ENCODE data around the gene PLCL2. TPM values are rescaled to one million over a fixed set of nuclear protein-coding genes. Genes with fewer than 3 reads are reported as not detected.

The PLCL2 gene
- total and polyA plus RNA-seq, 2 donors (not counting 3 experiments of a cell fraction or from before 2014, with no cell fraction given), result 2.3 to 10.7 TPM

DNA sequence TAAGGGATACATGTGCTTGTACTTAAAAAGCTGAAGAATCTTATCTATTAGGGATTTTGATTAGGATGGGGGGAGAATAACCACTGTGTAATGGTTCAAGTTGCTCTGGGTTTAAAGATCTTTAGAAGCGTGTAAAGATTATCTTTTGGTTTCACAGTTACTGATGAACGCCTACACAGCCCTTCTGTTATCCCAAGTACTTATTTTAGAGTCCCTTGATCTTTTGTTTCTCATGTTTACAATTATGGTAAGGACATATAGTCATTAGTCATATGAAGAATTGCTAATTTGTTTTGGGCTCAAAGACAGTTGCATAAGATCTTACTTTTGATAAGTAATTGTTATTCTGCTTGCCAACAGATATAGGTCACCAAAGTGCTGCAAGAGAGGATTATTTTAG is 160.1 kb downstream of the PLCL2 start:
- H2AFZ ChIP-seq (ENCODE audit: low read depth, low read length), result no peak overlapping the region
- H3K79me2 ChIP-seq (ENCODE audit: control insufficient read depth, insufficient read depth, low read length), result no peaks in the 10 kb centered on the region
- H3K36me3 ChIP-seq (ENCODE audit: control insufficient read depth in 2 of 2, extremely low read depth in 1 of 2, insufficient read depth in 2 of 2, low read length in 2 of 2), result no peaks in the 10 kb centered on the region
- intact Hi-C loops (cut with micrococcal nuclease) (no loop called here), dilution Hi-C loops (cut with MboI; ENCODE audit: extremely low pct_ligation_motif_present, low sequenced_read_pairs) (no loop called here)
- ChIA-PET POLR2A (no interaction called here), CTCF (no interaction called here)
- TF ChIP-seq GATA2 (IDR thresholded peaks at IDR 0.05; ENCODE audit: insufficient read depth, insufficient read length, low read depth, low read length), result no peak
- H3K4me2 ChIP-seq (ENCODE audit: insufficient read depth, low read length), result no peak overlapping the region
- no peak for FAIRE-seq
- no peaks in the 10 kb centered on the region for H3K27me3 ChIP-seq (ENCODE audit: control insufficient read depth in 2 of 2, insufficient read depth in 2 of 2, low read length in 2 of 2)
- no peaks in the 10 kb centered on the region for H4K20me1 ChIP-seq (replicated peaks; ENCODE audit: control insufficient read depth, extremely low read depth, insufficient read depth, low read length)
- H3K9me3 ChIP-seq (replicated peaks; ENCODE audit: control insufficient read depth, insufficient read depth, low read length), result no peaks in the 10 kb centered on the region
- peaks cover 12% of the 10 kb centered on the region for H3K4me1 ChIP-seq (ENCODE audit: control insufficient read depth, extremely low read depth, insufficient read depth, low read length)
- H3K9me1 ChIP-seq (replicated peaks; ENCODE audit: control insufficient read depth, extremely low read depth, insufficient read depth, low read length), result no peaks in the 10 kb centered on the region
- no peak overlapping the region for H3K27ac ChIP-seq (ENCODE audit: insufficient read depth, low read depth, low read length)
- H3K9ac ChIP-seq (replicated peaks; ENCODE audit: extremely low read depth, insufficient read depth, low read length), result no peak overlapping the region
- BruUV-seq (replicated peaks), result no TSS peak
- no peak for DNase-seq (ENCODE audit: low read depth, low spot score)
- H3K4me3 ChIP-seq (replicated peaks in 1 of 3; ENCODE audit: insufficient read depth in 1 of 3, low read depth in 1 of 3, low read length in 3 of 3), result no peak overlapping the region

DNA sequence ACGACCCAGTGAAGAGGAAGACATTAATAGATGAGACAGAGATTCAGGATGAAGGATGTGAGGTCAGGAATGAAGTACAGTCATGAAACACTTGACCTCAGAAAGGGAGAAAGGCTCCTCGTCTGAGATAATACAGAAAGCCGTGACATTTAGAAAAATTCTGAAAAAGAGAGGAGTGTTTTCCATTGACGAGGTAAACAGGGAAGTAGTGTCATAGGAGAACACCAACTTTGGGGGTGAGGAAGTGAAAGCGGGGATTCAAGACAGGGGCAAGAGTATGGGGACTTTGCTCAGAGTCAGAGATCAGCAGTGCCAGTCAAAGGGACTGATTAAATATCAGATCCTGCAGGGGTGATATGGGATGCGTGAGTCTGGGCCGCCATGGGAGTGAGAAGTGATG is 160.9 kb downstream of the PLCL2 start:
- no peak overlapping the region for H3K9ac ChIP-seq (replicated peaks; ENCODE audit: extremely low read depth, insufficient read depth, low read length)
- H3K4me3 ChIP-seq (replicated peaks in 1 of 3; ENCODE audit: insufficient read depth in 1 of 3, low read depth in 1 of 3, low read length in 3 of 3), result no peak overlapping the region
- H2AFZ ChIP-seq (ENCODE audit: low read depth, low read length), result no peak overlapping the region
- H3K9me1 ChIP-seq (replicated peaks; ENCODE audit: control insufficient read depth, extremely low read depth, insufficient read depth, low read length), result no peaks in the 10 kb centered on the region
- peaks cover 3% of the 10 kb centered on the region for H3K4me1 ChIP-seq (ENCODE audit: control insufficient read depth, extremely low read depth, insufficient read depth, low read length)
- BruUV-seq (replicated peaks), result no TSS peak
- no peak for FAIRE-seq
- H3K27ac ChIP-seq (ENCODE audit: insufficient read depth, low read depth, low read length), result no peak overlapping the region
- intact Hi-C loops (cut with micrococcal nuclease), result no loop called here
- ChIA-PET POLR2A (no interaction called here), CTCF (no interaction called here)
- DNase-seq (ENCODE audit: low read depth, low spot score), result no peak
- H4K20me1 ChIP-seq (replicated peaks; ENCODE audit: control insufficient read depth, extremely low read depth, insufficient read depth, low read length), result no peaks in the 10 kb centered on the region
- H3K36me3 ChIP-seq (ENCODE audit: control insufficient read depth in 2 of 2, extremely low read depth in 1 of 2, insufficient read depth in 2 of 2, low read length in 2 of 2), result no peaks in the 10 kb centered on the region
- no peaks in the 10 kb centered on the region for H3K79me2 ChIP-seq (ENCODE audit: control insufficient read depth, insufficient read depth, low read length)
- no peaks in the 10 kb centered on the region for H3K27me3 ChIP-seq (ENCODE audit: control insufficient read depth in 2 of 2, insufficient read depth in 2 of 2, low read length in 2 of 2)
- TF ChIP-seq CTCF (IDR thresholded peaks at IDR 0.05; ENCODE audit: extremely low read depth in 1 of 2, insufficient read depth in 1 of 2, low read depth in 1 of 2, low read length in 2 of 2), result no peak
- no peak for TF ChIP-seq MYC (IDR thresholded peaks at IDR 0.05; ENCODE audit: low read depth, low read length)
- no peak for TF ChIP-seq JUN (IDR thresholded peaks at IDR 0.05; ENCODE audit: borderline replicate concordance, insufficient read depth, insufficient read length, low read depth)
- TF ChIP-seq GATA2 (IDR thresholded peaks at IDR 0.05; ENCODE audit: insufficient read depth, insufficient read length, low read depth, low read length), result no peak
- TF ChIP-seq, protein P1, sequence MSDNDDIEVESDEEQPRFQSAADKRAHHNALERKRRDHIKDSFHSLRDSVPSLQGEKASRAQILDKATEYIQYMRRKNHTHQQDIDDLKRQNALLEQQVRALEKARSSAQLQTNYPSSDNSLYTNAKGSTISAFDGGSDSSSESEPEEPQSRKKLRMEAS (IDR thresholded peaks at IDR 0.05; ENCODE audit: insufficient read depth, insufficient read length), result no peak
- TF ChIP-seq EZH2 (IDR thresholded peaks at IDR 0.05; ENCODE audit: borderline replicate concordance, low read depth, low read length, severe bottlenecking), result no peak
- TF ChIP-seq POLR2A (IDR thresholded peaks at IDR 0.05; ENCODE audit: low read depth, low read length), result no peak
- TF ChIP-seq POLR2AphosphoS5 (IDR thresholded peaks at IDR 0.05; ENCODE audit: insufficient read depth, low read depth, low read length), result no peak
- no peak for TF ChIP-seq FOS (IDR thresholded peaks at IDR 0.05; ENCODE audit: borderline replicate concordance, insufficient read depth, low read length)
- H3K9me3 ChIP-seq (replicated peaks; ENCODE audit: control insufficient read depth, insufficient read depth, low read length), result no peaks in the 10 kb centered on the region
- dilution Hi-C loops (cut with MboI; ENCODE audit: extremely low pct_ligation_motif_present, low sequenced_read_pairs), result no loop called here
- H3K4me2 ChIP-seq (ENCODE audit: insufficient read depth, low read length), result no peak overlapping the region
